Myocyte (in vitro differentiated cells): ENCODE results near the gene SAA1. TPM values are rescaled to one million over a fixed set of nuclear protein-coding genes. Genes with fewer than 3 reads are reported as not detected.
"Not testable (repeated sequence)": the region's sequence is repeated elsewhere in the genome, so short reads cannot be mapped to it uniquely, and the experiment has no call there.

Experiments used
- DNase-seq: peaks from one replicate; pipeline ENCODE4 v3.0.0-alpha.2; 2012; ENCODE audit warnings: low read depth
- total RNA-seq: library from RNA; depleted of rRNA; stranded (reverse); fragments of >200 nt; gene quantifications from 2 replicates; pipeline ENCODE4 v1.2.3, GENCODE V29; 2014

The SAA1 gene
- total RNA-seq, 1 donor from 2014 or later, result 0.32 TPM

- DNase-seq, result no peak
Measured at GRCh38 chr11:18254781-18255361, 11.2 kb upstream of the SAA1 start.

- DNase-seq, result no peak
Measured at GRCh38 chr11:18259259-18259658, 6.8 kb upstream of the SAA1 start.

- no peak for DNase-seq
Measured at GRCh38 chr11:18261721-18262120, 4.3 kb upstream of the SAA1 start.

GRCh38 chr11:18262681-18263350 lies 3.2 kb upstream of the SAA1 start:
- peak; percentile 14 for DNase-seq

DNA sequence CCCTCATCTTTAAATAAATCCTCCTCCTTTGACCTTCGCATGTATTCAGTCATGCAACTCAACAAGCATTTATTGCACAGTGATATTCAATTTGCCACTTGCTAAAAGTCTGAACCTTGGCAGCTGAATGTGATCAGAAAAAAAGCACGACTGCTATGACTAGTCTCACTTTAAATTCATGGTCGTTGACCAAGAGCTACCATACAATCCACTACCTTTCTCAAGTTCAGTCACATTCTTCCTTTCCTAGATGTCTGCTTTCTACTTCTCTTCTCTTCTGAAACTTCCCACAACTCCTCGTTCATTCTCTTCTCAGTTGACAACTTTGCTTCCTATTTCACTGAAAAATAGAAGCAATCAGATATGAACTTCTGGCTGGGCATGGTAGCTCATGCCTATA lies 2.0 kb upstream of the SAA1 start:
- DNase-seq, result no peak

GRCh38 chr11:18264677-18265555 lies 1.1 kb upstream of the SAA1 start:
- peak; percentile 5 for DNase-seq

DNA sequence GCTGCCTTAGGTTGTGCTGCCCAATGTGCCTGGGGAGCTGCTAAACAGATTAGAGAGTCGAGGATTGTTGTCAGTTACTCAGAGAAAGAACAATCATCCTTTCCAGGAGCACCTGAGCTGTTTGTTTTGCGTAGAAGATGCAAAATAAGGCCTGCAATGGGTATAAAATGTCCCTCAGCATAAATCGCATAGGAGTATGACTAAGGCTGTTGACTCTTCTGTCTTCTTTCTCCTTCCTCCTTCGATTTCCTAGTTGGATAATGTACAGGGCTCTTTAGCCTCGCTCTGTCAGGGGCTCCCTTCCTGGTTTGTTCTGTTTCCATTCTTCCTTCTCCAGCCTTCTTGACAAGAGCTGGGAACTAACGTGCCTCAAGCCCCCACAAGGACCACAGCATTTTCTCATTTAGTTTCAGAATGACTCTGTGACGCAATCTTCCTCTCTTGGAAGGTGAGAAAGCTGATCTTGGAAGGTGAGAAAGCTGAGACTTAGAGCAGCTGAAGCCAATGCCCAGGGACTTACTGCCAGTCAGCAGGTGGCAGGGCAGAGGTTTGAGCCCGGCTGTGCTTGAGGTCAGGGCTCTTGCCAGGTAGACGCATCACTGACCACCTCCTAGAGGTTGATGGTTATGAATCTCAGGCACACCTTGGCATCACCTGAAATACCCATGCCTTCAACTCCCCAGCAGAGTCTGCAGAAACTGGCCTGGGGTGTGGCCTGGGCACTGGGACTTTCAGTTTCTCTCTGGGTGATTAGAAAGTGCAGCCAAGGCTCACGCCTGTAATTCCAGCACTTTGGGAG lies 1.5 kb downstream of the SAA1 start:
- not testable (repeated sequence) for DNase-seq

DNA sequence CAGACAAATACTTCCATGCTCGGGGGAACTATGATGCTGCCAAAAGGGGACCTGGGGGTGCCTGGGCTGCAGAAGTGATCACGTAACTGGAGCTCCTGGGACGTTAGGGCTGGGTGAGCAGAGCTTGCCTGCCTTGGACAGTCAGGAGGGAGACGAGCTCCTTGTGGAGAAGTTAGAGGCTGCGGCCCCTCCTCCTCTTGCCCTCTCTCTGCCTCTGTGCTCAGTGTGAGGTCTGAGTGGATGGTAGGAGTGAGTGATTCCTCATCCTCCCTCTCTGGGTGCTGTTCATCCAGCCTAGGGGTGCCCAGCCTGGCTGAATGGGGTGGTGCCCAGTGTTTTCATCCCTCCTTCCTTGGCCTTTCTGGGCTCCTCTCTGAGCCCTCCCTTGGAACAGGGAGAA lies 3.2 kb downstream of the SAA1 start:
- not testable (repeated sequence) for DNase-seq

DNA sequence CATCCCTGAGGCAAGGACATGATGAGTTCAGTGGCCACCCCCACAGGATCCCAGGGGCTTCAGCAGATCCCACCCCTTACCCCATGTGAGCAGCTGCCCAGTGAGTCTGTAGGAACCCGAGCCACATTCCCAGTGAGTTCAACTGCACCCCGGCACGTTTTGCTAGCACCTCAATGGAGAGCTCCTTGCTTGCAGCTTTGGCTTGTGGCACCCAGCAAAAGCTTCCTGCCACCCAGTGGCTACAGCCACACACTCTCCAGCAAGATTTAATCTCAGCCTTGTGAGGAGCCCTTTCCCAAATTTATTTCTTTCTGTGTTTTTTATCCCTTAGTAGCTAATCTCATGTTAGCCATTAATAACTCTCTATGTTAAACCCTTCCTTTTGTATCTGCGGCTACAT lies 4.0 kb downstream of the SAA1 start:
- no peak for DNase-seq

DNA sequence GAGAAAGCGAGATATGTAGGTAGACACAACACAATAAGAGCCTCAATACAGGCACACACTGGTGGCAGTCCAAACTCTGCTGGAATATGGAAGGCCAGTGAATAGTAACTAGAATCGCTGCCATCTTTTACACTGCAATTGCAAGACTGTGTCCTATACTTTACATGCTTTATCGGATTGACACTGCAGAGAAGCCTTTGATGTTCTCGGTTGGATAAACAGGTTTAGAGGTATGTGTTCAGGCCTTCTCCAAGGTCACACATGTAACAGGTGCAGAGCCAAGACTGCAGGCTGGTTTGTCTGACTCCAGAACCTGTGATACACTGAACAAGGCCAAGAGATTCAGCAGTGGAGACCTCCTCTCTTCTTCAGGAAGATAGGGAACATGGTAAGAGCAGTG lies 5.1 kb downstream of the SAA1 start:
- DNase-seq, result no peak

DNA sequence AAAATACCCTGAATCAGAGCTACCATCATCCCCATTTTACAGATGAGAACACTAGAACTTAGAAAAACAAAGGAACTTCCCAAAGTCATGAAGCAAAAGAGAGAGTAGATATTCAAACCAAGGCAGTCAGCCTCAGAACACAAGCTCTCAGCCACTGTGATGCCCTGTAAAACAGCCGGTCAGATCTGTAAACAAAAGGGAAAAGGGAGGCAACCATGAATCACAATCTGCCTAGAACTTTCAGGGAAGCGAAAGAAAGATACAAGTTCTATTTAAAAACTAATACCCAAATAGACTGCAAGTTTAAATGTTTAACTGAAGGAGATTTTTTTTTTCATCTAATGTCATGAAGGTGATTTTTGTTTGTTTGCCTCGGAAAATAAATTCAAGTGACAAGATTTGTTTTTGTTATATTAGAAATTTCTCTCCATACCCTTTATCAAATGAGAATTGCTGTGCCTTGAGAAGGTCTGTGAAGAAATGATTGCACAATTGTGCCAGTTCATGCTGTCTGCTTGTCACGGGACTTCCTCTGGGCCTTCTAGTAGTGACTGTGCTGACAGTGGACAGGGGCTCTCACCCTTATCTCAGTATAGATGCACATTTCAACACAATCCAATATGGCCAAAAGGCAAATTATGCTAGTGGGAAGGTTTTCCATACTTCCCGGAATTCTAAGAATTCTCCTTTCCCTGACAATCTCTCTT lies 11.7 kb downstream of the SAA1 start:
- no peak for DNase-seq

DNA sequence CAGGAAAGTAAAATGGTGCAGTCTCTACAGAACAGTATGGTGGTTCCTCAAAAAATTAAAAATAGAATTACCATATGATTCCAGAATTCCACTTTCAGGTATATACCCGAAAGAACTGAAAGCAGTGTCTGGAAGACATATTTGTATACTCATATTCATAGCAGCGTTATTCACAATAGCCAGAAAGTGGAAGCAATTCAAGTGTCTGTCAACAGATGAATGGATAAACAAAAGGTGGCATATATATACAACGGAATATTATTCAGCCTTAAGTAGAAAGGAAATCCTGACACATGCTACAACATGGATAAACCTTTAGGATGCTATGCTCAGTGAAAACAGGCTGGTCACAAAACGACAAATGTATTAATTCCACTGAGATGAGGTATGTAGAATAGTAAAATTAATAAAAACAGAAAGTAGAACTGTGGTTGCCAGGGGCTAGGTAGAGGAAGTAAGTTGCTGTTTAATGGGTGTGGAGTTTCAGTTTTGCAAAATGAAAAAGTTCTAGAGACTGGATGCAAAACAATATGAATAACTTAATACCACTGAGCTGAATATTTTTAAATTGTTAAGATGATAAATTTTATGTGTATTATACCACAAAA lies 14.5 kb downstream of the SAA1 start:
- no peak for DNase-seq

GRCh38 chr11:18282626-18283025 lies 16.6 kb downstream of the SAA1 start:
- no peak for DNase-seq

GRCh38 chr11:18285841-18286240 lies 19.8 kb downstream of the SAA1 start:
- no peak for DNase-seq

DNA sequence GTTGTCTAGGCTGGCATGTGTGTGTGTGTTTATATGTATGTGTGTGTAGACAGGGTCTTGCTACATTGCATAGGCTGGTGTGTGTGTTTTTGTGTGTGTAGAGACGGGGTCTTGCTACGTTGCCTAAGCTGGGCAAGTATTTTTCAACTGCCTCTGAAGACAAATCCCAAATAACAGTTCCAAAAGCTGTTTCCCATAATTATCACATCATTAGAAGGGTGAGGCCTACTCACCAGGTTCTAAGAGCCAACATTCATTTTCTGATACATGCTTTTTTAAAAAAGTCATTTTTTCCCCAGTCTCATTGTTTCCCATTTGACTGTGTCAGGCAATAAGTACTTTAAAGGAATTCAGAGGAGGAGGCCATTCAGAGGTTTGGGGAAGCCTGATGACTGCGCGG lies 22.8 kb downstream of the SAA1 start:
- DNase-seq, result no peak

GRCh38 chr11:18294862-18295261 lies 28.8 kb downstream of the SAA1 start:
- no peak for DNase-seq

GRCh38 chr11:18295316-18295715 lies 29.3 kb downstream of the SAA1 start:
- no peak for DNase-seq

- no peak for DNase-seq
Measured at GRCh38 chr11:18299721-18300120, 33.7 kb downstream of the SAA1 start.

GRCh38 chr11:18304745-18305144 lies 38.7 kb downstream of the SAA1 start:
- DNase-seq, result no peak

DNA sequence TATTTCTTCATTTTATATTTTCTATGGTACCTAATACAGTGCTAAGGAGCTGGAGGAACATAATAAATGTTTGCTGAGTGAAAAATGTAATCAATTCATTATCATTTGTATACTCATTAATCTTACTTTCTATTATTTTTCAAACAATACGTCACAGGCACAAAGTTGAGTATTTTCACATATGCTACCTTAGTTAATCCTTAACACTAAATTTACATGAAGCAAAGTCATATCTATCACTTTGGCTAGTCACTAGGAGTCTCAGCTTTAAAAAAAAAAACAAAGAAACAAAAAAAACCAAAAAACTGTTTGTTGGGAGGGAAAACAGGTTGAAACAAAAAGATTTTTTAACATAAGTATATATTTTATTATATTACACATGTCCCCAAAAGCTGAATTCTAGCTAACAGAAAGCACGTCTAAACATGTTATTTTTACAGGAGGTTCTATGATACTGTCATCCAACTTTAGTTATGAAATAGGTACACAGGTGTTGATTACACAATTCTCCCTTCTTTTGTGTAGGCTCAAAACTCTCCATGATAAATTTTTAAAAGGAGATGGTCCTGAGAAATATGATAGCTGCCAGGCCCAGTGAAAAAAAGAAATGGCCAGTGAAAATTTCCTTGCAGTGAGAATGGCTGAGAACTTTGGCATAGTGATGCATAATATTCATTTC lies 41.5 kb downstream of the SAA1 start:
- DNase-seq, result no peak
